Body of pancreas (tissue), 4 donors: ENCODE data around the gene C17orf67.

ENCODE experiments used
- CTCF ChIP-seq, 7 experiments: fragments of 450-650 bp in 4 of 7; fragments of 200-600 bp in 3 of 7; sonication (generic) in 3 of 7; IDR thresholded peaks; one replicate each; pipeline ENCODE4 v1.5.1; 2016 to 2019; ENCODE audit warnings: antibody characterized with exemption in 7 of 7
- POLR2A ChIP-seq, 3 donors: fragments of 450-650 bp; IDR thresholded peaks; one replicate each; pipeline ENCODE4 v1.6.1; 2016; ENCODE audit warnings: antibody characterized with exemption in 3 of 3, mild to moderate bottlenecking in 2 of 3

- TF ChIP-seq CTCF (IDR thresholded peaks at IDR 0.05) = no peak
- no peak for TF ChIP-seq POLR2A (IDR thresholded peaks at IDR 0.05)
Measured at GRCh38 chr17:56782338-56782737, 51.4 kb downstream of the C17orf67 start.
